ENCODE data around the gene XKR7.

Gene XKR7

DNA sequence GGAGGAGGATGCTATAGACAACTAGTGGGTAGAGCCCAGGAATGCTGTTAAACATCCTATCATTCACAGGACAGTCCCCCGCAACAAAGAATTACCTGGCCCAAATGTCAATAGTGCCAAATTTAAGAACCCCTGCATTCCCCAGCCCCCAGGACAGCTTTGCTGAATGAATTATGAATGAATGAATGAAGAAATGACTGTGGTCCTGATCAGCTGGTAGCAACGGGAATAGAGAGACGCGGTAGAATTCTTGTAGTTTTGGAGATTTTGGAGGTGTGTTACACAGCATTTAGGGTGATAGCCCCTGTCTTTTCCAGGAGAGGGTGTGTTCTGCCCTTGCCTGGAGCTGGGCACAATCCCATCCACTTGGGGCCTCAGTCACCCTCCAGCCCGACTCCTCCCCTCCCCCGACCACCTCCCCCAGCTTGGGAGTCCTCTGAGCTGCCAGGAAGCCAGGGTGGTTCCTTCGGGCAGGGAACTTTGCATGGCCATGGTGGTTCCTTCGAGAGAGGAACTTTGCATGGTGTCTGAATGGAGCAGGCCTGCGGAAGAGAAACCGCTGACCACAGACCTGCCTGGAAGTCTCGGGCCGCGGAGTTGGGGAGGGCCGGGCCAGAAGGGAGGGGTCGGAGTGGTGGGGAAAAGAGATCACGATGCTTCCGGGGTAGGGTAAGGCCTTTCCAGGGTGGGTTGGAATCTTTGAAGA lies 83.1 kb downstream of the XKR7 start:
- DNase-seq, result no peak

GRCh38 chr20:32051720-32052089 lies 83.8 kb downstream of the XKR7 start:
- DNase-seq, result no peak

GRCh38 chr20:32052090-32052777 lies 84.3 kb downstream of the XKR7 start, which contains the start of gene HCK:
Gene HCK, plus strand, starts transcription at chr20:32052242.
- no peak for DNase-seq

- DNase-seq, result no peak
Observed at GRCh38 chr20:32052778-32053362, 84.9 kb downstream of the XKR7 start.

All from stimulated activated CD4-positive, alpha-beta T cell treated with anti-CD3 and anti-CD28 coated beads, Interleukin-12 subunit alpha, Interleukin-12 subunit beta, amount 100 ng/mL, for 4 hours (primary cell).